GM23248 (cell line): ENCODE measurements around the gene CXCR3. TPM values are rescaled to one million over a fixed set of nuclear protein-coding genes. Genes with fewer than 3 reads are reported as not detected.
A peak's percentile ranks its signal among the peaks of the same experiment; 100 is the strongest.

ENCODE experiments used
- DNase-seq: peaks from one replicate; pipeline ENCODE4 v3.0.0-alpha.2; 2015
- H2AFZ ChIP-seq: fragments of 200-600 bp; sonication (generic); 2 replicates; pipeline ENCODE4 v1.6.1; 2016; ENCODE audit warnings: antibody characterized with exemption
- H3F3A ChIP-seq: fragments of 200-600 bp; sonication (generic); 2 replicates; pipeline ENCODE4 v1.6.1; 2016; ENCODE audit warnings: mild to moderate bottlenecking, antibody characterized with exemption, mixed run types; ENCODE audit not compliant: insufficient read depth
- H3K27ac ChIP-seq: fragments of 200-600 bp; sonication (generic); 2 replicates; pipeline ENCODE4 v1.5.1; 2016; ENCODE audit warnings: mild to moderate bottlenecking
- H3K27me3 ChIP-seq: fragments of 200-600 bp; sonication (generic); replicated peaks from 2 replicates; pipeline ENCODE4 v1.6.1; 2016; ENCODE audit warnings: mild to moderate bottlenecking; ENCODE audit not compliant: insufficient read depth
- H3K36me3 ChIP-seq: fragments of 200-600 bp; sonication (generic); 2 replicates; pipeline ENCODE4 v1.6.1; 2016; ENCODE audit warnings: low read depth, mild to moderate bottlenecking
- H3K4me1 ChIP-seq: fragments of 200-600 bp; sonication (generic); 2 replicates; pipeline ENCODE4 v1.6.1; 2016; ENCODE audit warnings: mild to moderate bottlenecking; ENCODE audit not compliant: insufficient read depth
- H3K4me2 ChIP-seq: fragments of 200-600 bp; sonication (generic); one replicate; pipeline ENCODE4 v1.6.1; 2016; ENCODE audit warnings: mild to moderate bottlenecking; ENCODE audit not compliant: unreplicated experiment
- H3K4me3 ChIP-seq: fragments of 200-600 bp; sonication (generic); 2 replicates; pipeline ENCODE4 v1.5.1; 2016; ENCODE audit warnings: mild to moderate bottlenecking
- H3K79me2 ChIP-seq: fragments of 200-600 bp; sonication (generic); 2 replicates; pipeline ENCODE4 v1.6.1; 2016; ENCODE audit warnings: mild to moderate bottlenecking; ENCODE audit not compliant: insufficient read depth
- H3K9ac ChIP-seq: fragments of 200-600 bp; sonication (generic); 2 replicates; pipeline ENCODE4 v1.6.1; 2016; ENCODE audit warnings: mild to moderate bottlenecking
- H3K9me2 ChIP-seq: fragments of 200-600 bp; sonication (generic); 2 replicates; pipeline ENCODE4 v1.6.1; 2016; ENCODE audit warnings: mixed run types, mild to moderate bottlenecking, moderate library complexity; ENCODE audit not compliant: insufficient read depth
- H3K9me3 ChIP-seq: fragments of 200-600 bp; sonication (generic); one replicate; pipeline ENCODE4 v1.6.1; 2017; ENCODE audit warnings: low read depth
- H4K20me1 ChIP-seq: fragments of 200-600 bp; sonication (generic); 2 replicates; pipeline ENCODE4 v1.6.0; 2016; ENCODE audit not compliant: insufficient read depth
- EZH2 ChIP-seq: fragments of 200-600 bp; sonication (generic); IDR thresholded peaks from 2 replicates; pipeline ENCODE4 v1.6.1; 2018; ENCODE audit warnings: antibody characterized with exemption, mild to moderate bottlenecking; ENCODE audit not compliant: insufficient read depth, poor library complexity, severe bottlenecking
- EZH2phosphoT487 ChIP-seq: fragments of 200-600 bp; sonication (generic); IDR thresholded peaks from 2 replicates; pipeline ENCODE4 v1.6.1; 2018; ENCODE audit warnings: antibody characterized with exemption, moderate library complexity, mild to moderate bottlenecking, low read depth; ENCODE audit not compliant: insufficient read depth
- WGBS, 2 experiments: methylation state at CpG; one replicate each; pipeline ENCODE4 v1.1.6; 2015 to 2017; ENCODE audit warnings: low lambda C conversion rate in 2 of 2, low coverage in 1 of 2; ENCODE audit errors: missing lambda C conversion rate in 2 of 2; 5-methylcytosine and 5-hydroxymethylcytosine counted together
- in situ Hi-C: fragments of 300-500 bp; cut with MboI; formaldehyde crosslinking; loops from 2 replicates; pipeline ENCODE4 v1.15.0; 2020
- polyA plus RNA-seq: library from polyadenylated mRNA; unstranded; fragments of >200 nt; fragmentation: Nextera tagmentation; extraction: Ambion mirVana; gene quantifications from 2 replicates; pipeline ENCODE4 v1.2.1, GENCODE V29; 2016
- total RNA-seq: library from RNA; depleted of rRNA; stranded (reverse); fragments of >200 nt; shearing (Covaris generic); gene quantifications from 2 replicates; pipeline ENCODE4 v1.2.3, GENCODE V29; 2014

CXCR3 gene
- total and polyA plus RNA-seq, 2 experiments from 2014 or later, result not detected

DNA sequence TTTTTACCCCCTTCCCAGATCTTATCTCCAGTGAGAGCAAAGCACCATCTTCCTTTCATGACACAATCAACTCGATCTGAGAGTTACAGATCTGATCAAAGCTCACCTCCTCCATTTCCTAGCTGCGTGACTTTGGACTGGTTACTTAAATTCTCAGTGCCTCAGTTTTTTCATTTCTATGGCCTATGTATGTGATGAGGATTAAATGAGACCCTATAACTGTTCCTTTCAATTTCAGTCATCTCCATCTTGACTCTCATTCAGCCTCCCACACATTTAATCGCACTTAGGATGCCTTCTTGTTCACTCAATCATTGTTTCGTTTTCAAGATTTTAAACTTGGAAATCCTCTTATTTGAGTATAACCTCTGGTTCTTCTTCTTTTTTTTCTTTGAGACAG is 20.1 kb upstream of the CXCR3 start:
- Histone ChIP-seq H3K9me3 (no peaks in the 10 kb centered on the region), H3F3A (no peaks in the 10 kb centered on the region), H3K4me2 (peak overlapping the region; percentile 78), H3K27ac (peak overlapping the region; percentile 56), H3K27me3 (no peaks in the 10 kb centered on the region), H3K9me2 (no peaks in the 10 kb centered on the region), H3K9ac (peak overlapping the region; percentile 58), H3K79me2 (no peaks in the 10 kb centered on the region), H3K4me1 (peaks cover 9% of the 10 kb centered on the region; the same call in 1 of the 2 replicates), H2AFZ (peak overlapping the region; percentile 48), H3K4me3 (peak overlapping the region; percentile 57), H3K36me3 (no peaks in the 10 kb centered on the region), H4K20me1 (no peaks in the 10 kb centered on the region)
- TF ChIP-seq EZH2 (no peak), EZH2phosphoT487 (no peak)
- in situ Hi-C loops, result no loop called here
- 68 to 74% methylated on average over 4 of the region's 4 CpGs for WGBS, 2 experiments
- no peak for DNase-seq

DNA sequence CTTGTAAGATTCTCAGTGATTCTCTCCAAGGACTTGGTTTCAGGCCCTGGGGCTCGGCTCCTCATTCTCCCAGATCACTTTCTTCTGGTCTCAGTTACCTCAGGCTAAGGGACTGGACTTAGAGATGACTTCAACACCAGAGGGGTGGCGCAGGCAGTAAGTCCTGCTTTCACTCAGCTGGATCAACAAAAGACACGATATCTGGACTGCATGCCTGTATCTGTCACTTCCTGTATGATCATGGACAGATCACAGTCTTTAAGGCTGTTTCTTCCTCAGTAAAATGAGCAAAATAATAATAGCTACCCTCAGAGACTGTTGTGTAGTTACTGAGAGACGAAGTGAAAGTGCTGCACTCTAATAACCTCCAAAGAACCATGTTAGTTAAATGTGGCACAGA is 19.5 kb upstream of the CXCR3 start:
- Histone ChIP-seq H3K79me2 (no peaks in the 10 kb centered on the region), H3K36me3 (no peaks in the 10 kb centered on the region), H3K4me3 (peak overlapping the region; percentile 57), H3K9ac (peak overlapping the region; percentile 58), H3K27ac (peak overlapping the region; percentile 56), H3K9me3 (no peaks in the 10 kb centered on the region), H2AFZ (peak overlapping the region; percentile 48), H4K20me1 (no peaks in the 10 kb centered on the region), H3K9me2 (no peaks in the 10 kb centered on the region), H3F3A (no peaks in the 10 kb centered on the region), H3K27me3 (no peaks in the 10 kb centered on the region), H3K4me2 (peak overlapping the region; percentile 78), H3K4me1 (peaks cover 9% of the 10 kb centered on the region; the same call in 1 of the 2 replicates)
- DNase-seq, result peak; percentile 68
- in situ Hi-C loops, result no loop called here
- WGBS, 2 experiments, result 4% methylated on average over 4 of the region's 4 CpGs
- no peak for TF ChIP-seq EZH2phosphoT487
- TF ChIP-seq EZH2, result no peak

GRCh38 chrX:71637253-71637618 is 18.9 kb upstream of the CXCR3 start:
- no peaks in the 10 kb centered on the region for H3F3A ChIP-seq
- no peaks in the 10 kb centered on the region for H3K79me2 ChIP-seq
- no peak overlapping the region for H3K4me3 ChIP-seq
- H3K9ac ChIP-seq, result no peak overlapping the region
- no peak overlapping the region for H2AFZ ChIP-seq
- TF ChIP-seq EZH2phosphoT487 (no peak), EZH2 (no peak)
- DNase-seq, result peak; percentile 67
- no peaks in the 10 kb centered on the region for H3K36me3 ChIP-seq
- peak overlapping the region; percentile 56 for H3K27ac ChIP-seq
- H4K20me1 ChIP-seq, result no peaks in the 10 kb centered on the region
- WGBS, 2 experiments, result 68 to 75% methylated on average over 3 of the region's 3 CpGs
- peaks cover 9% of the 10 kb centered on the region; the same call in 1 of the 2 replicates for H3K4me1 ChIP-seq
- in situ Hi-C loops, result no loop called here
- H3K4me2 ChIP-seq, result peak overlapping the region; percentile 78
- no peaks in the 10 kb centered on the region for H3K27me3 ChIP-seq
- H3K9me2 ChIP-seq, result no peaks in the 10 kb centered on the region
- H3K9me3 ChIP-seq, result no peaks in the 10 kb centered on the region

DNA sequence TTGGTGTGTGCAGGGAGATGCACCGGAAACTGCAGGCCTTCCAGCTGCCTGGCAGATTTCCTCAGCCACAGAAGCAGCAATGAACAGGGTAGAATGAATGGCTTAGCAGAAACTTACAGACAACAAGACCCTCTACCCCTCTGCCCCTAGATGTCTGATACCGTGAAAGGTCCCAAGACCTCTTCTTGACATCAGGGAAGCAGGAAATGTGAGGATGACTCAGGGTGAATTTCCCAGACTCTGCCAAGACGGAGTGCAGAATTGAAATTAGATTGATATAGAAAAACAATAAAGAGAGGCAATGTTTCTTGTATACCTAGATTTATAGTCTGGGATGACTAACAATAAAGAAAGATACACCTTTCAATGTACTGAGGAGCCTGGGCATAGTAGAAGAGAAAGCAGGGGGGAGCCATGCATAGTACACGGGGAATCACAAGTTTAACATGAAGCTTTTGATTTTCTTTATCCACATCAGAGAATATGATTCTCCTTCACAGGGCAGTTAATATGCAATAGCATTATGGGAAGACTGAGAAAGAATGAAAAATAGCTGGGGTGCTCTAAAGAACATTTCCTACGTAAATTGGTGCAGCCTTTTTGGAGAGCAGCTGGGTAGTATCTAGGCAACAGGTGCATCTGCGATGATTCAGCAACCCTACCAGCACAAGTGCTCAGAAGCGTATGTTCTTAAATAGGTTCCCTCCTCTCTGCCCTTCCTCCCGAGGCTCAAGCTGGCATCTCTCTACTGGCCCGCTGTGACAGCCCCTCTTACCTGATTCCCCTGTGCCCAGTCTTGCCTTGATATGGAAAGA is 18.3 kb upstream of the CXCR3 start:
- WGBS, 2 experiments, result 66 to 69% methylated on average over 7 of the region's 9 CpGs
- TF ChIP-seq EZH2 (no peak), EZH2phosphoT487 (no peak)
- DNase-seq, result no peak
- no peak overlapping the region for H3K4me2 ChIP-seq
- no peaks in the 10 kb centered on the region for H3K9me2 ChIP-seq
- H4K20me1 ChIP-seq, result no peaks in the 10 kb centered on the region
- no peaks in the 10 kb centered on the region for H3F3A ChIP-seq
- no peak overlapping the region for H3K27ac ChIP-seq
- H3K4me1 ChIP-seq, result peaks cover 9% of the 10 kb centered on the region; the same call in 1 of the 2 replicates
- no peak overlapping the region for H3K4me3 ChIP-seq
- H3K27me3 ChIP-seq, result no peaks in the 10 kb centered on the region
- H3K36me3 ChIP-seq, result no peaks in the 10 kb centered on the region
- H2AFZ ChIP-seq, result no peak overlapping the region
- in situ Hi-C loops, result no loop called here
- H3K79me2 ChIP-seq, result no peaks in the 10 kb centered on the region
- no peaks in the 10 kb centered on the region for H3K9me3 ChIP-seq
- H3K9ac ChIP-seq, result no peak overlapping the region
